ENCODE measurements around the gene PPM1J.
A peak's percentile ranks its signal among the peaks of the same experiment; 100 is the strongest.

PPM1J gene

GRCh38 chr1:112702420-112703261 is 12.5 kb downstream of the PPM1J start:
- peak overlapping the region; percentile 63 for H3K27ac Mint-ChIP-seq
- no peaks in the 10 kb centered on the region for H3K27me3 Mint-ChIP-seq
- peaks cover 62% of the 10 kb centered on the region for H3K4me1 Mint-ChIP-seq
- peaks cover 5% of the 10 kb centered on the region for H3K36me3 Mint-ChIP-seq
- peak overlapping the region; percentile 41 for H3K4me3 Mint-ChIP-seq
- no peaks in the 10 kb centered on the region for H3K9me3 Mint-ChIP-seq

- H3K36me3 Mint-ChIP-seq = peaks cover 5% of the 10 kb centered on the region
- peak overlapping the region; percentile 63 for H3K27ac Mint-ChIP-seq
- no peaks in the 10 kb centered on the region for H3K9me3 Mint-ChIP-seq
- H3K4me3 Mint-ChIP-seq = peak overlapping the region; percentile 41
- peaks cover 60% of the 10 kb centered on the region for H3K4me1 Mint-ChIP-seq
- no peaks in the 10 kb centered on the region for H3K27me3 Mint-ChIP-seq
Measured at GRCh38 chr1:112702067-112702395, 13.1 kb downstream of the PPM1J start.

- H3K4me3 Mint-ChIP-seq = peak overlapping the region; percentile 41
- H3K27ac Mint-ChIP-seq = peak overlapping the region; percentile 77
- H3K9me3 Mint-ChIP-seq = no peaks in the 10 kb centered on the region
Measured at GRCh38 chr1:112701227-112702066, 13.7 kb downstream of the PPM1J start.

GRCh38 chr1:112700290-112701226 is 14.6 kb downstream of the PPM1J start:
- H3K4me1 Mint-ChIP-seq = peaks cover 53% of the 10 kb centered on the region
- peak overlapping the region; percentile 26 for H3K4me3 Mint-ChIP-seq
- no peaks in the 10 kb centered on the region for H3K9me3 Mint-ChIP-seq
- no peaks in the 10 kb centered on the region for H3K27me3 Mint-ChIP-seq
- peaks cover 5% of the 10 kb centered on the region for H3K36me3 Mint-ChIP-seq
- H3K27ac Mint-ChIP-seq = peak overlapping the region; percentile 77

More at GRCh38 chr1:112701227-112702066, 13.7 kb downstream of the PPM1J start:
- Mint-ChIP-seq H3K4me1 (peaks cover 60% of the 10 kb centered on the region), H3K27me3 (no peaks in the 10 kb centered on the region), H3K36me3 (peaks cover 5% of the 10 kb centered on the region)

GRCh38 chr1:112699425-112700144 is 15.5 kb downstream of the PPM1J start:
- Mint-ChIP-seq H3K27me3 (no peaks in the 10 kb centered on the region), H3K4me3 (no peak overlapping the region), H3K4me1 (peaks cover 44% of the 10 kb centered on the region)

GRCh38 chr1:112698366-112699310 is 16.5 kb downstream of the PPM1J start:
- Mint-ChIP-seq H3K4me1 (peaks cover 34% of the 10 kb centered on the region), H3K27ac (peak overlapping the region; percentile 72), H3K27me3 (no peaks in the 10 kb centered on the region), H3K4me3 (no peak overlapping the region), H3K36me3 (peaks cover 5% of the 10 kb centered on the region), H3K9me3 (no peaks in the 10 kb centered on the region)

More at GRCh38 chr1:112699425-112700144, 15.5 kb downstream of the PPM1J start:
- Mint-ChIP-seq H3K36me3 (peaks cover 5% of the 10 kb centered on the region), H3K9me3 (no peaks in the 10 kb centered on the region), H3K27ac (peak overlapping the region; percentile 44)

- Mint-ChIP-seq H3K4me3 (no peak overlapping the region), H3K4me1 (peaks cover 34% of the 10 kb centered on the region), H3K36me3 (peaks cover 8% of the 10 kb centered on the region), H3K27ac (no peak overlapping the region), H3K27me3 (no peaks in the 10 kb centered on the region), H3K9me3 (no peaks in the 10 kb centered on the region)
Measured at GRCh38 chr1:112697781-112698201, 17.3 kb downstream of the PPM1J start.

GRCh38 chr1:112696578-112697314 is 18.4 kb downstream of the PPM1J start:
- Mint-ChIP-seq H3K4me3 (no peak overlapping the region), H3K9me3 (no peaks in the 10 kb centered on the region), H3K36me3 (peaks cover 15% of the 10 kb centered on the region), H3K27ac (no peak overlapping the region), H3K4me1 (peaks cover 25% of the 10 kb centered on the region), H3K27me3 (no peaks in the 10 kb centered on the region)

- Mint-ChIP-seq H3K4me3 (no peak overlapping the region), H3K9me3 (no peaks in the 10 kb centered on the region), H3K27ac (no peak overlapping the region), H3K36me3 (peaks cover 19% of the 10 kb centered on the region), H3K4me1 (peaks cover 11% of the 10 kb centered on the region), H3K27me3 (no peaks in the 10 kb centered on the region)
Measured at GRCh38 chr1:112695276-112695675, 19.9 kb downstream of the PPM1J start.

- Mint-ChIP-seq H3K36me3 (peaks cover 20% of the 10 kb centered on the region), H3K9me3 (no peaks in the 10 kb centered on the region)
Measured at GRCh38 chr1:112694363-112694929, 20.7 kb downstream of the PPM1J start.

GRCh38 chr1:112693821-112694220 is 21.3 kb downstream of the PPM1J start:
- H3K4me1 Mint-ChIP-seq = no peaks in the 10 kb centered on the region
- no peak overlapping the region for H3K4me3 Mint-ChIP-seq
- peaks cover 21% of the 10 kb centered on the region for H3K36me3 Mint-ChIP-seq
- H3K27ac Mint-ChIP-seq = no peak overlapping the region
- H3K9me3 Mint-ChIP-seq = no peaks in the 10 kb centered on the region
- no peaks in the 10 kb centered on the region for H3K27me3 Mint-ChIP-seq

More at GRCh38 chr1:112694363-112694929, 20.7 kb downstream of the PPM1J start:
- Mint-ChIP-seq H3K27me3 (no peaks in the 10 kb centered on the region), H3K4me1 (peaks cover 3% of the 10 kb centered on the region), H3K27ac (no peak overlapping the region), H3K4me3 (no peak overlapping the region)

- H3K4me3 Mint-ChIP-seq = no peak overlapping the region
- H3K27ac Mint-ChIP-seq = no peak overlapping the region
- H3K9me3 Mint-ChIP-seq = no peaks in the 10 kb centered on the region
- no peaks in the 10 kb centered on the region for H3K4me1 Mint-ChIP-seq
- H3K36me3 Mint-ChIP-seq = peaks cover 19% of the 10 kb centered on the region
- no peaks in the 10 kb centered on the region for H3K27me3 Mint-ChIP-seq
Measured at GRCh38 chr1:112692681-112693080, 22.5 kb downstream of the PPM1J start.

- Mint-ChIP-seq H3K36me3 (peaks cover 19% of the 10 kb centered on the region), H3K27ac (no peak overlapping the region), H3K27me3 (no peaks in the 10 kb centered on the region), H3K4me3 (no peak overlapping the region), H3K4me1 (peaks cover 8% of the 10 kb centered on the region), H3K9me3 (no peaks in the 10 kb centered on the region)
Measured at GRCh38 chr1:112689842-112690237, 25.3 kb downstream of the PPM1J start.

All from activated naive CD4-positive, alpha-beta T cell treated with anti-CD3 and anti-CD28 coated beads, Interleukin-2, amount 50 U/mL, for 24 hours (primary cell).